ENCODE results near the gene PPCS. TPM values are rescaled to one million over a fixed set of nuclear protein-coding genes. Genes with fewer than 3 reads are reported as not detected.

Gene PPCS
- polyA plus RNA-seq, 3 donors from 2014 or later = 119 to 175 (median 129) TPM

- peak; percentile 10 to 28 (median 15) for DNase-seq
- Mint-ChIP-seq H3K36me3 (no peaks in the 10 kb centered on the region), H3K9me3 (no peaks in the 10 kb centered on the region), H3K27ac (peak overlapping the region in 2 of 6 donors; percentile 3 to 36), H3K4me3 (no peak overlapping the region), H3K27me3 (ENCODE audit: low read depth in 3 of 3) (no peaks in the 10 kb centered on the region), H3K4me1 (peaks cover 0 to under 1% of the 10 kb centered on the region in 2 donors)
Measured at GRCh38 chr1:42430286-42431135, 25.8 kb upstream of the PPCS start.

GRCh38 chr1:42431514-42431913 is 24.8 kb upstream of the PPCS start:
- Mint-ChIP-seq H3K4me3 (no peak overlapping the region), H3K9me3 (no peaks in the 10 kb centered on the region), H3K4me1 (no peaks in the 10 kb centered on the region), H3K27ac (no peak overlapping the region), H3K27me3 (ENCODE audit: low read depth in 3 of 3) (no peaks in the 10 kb centered on the region), H3K36me3 (no peaks in the 10 kb centered on the region)
- DNase-seq = no peak

GRCh38 chr1:42432714-42433113 is 23.6 kb upstream of the PPCS start:
- Mint-ChIP-seq H3K27me3 (ENCODE audit: low read depth in 3 of 3) (peaks cover 0 to 3% (median 0%) of the 10 kb centered on the region in 3 donors), H3K4me1 (no peaks in the 10 kb centered on the region), H3K4me3 (no peak overlapping the region), H3K27ac (no peak overlapping the region), H3K36me3 (peaks cover 0 to 3% (median 0%) of the 10 kb centered on the region in 3 donors), H3K9me3 (no peaks in the 10 kb centered on the region)
- no peak for DNase-seq

GRCh38 chr1:42433369-42433768 is 23.0 kb upstream of the PPCS start:
- Mint-ChIP-seq H3K4me3 (no peak overlapping the region), H3K36me3 (peaks cover 0 to 3% (median 0%) of the 10 kb centered on the region in 3 donors), H3K27ac (no peak overlapping the region), H3K9me3 (no peaks in the 10 kb centered on the region), H3K4me1 (no peaks in the 10 kb centered on the region), H3K27me3 (ENCODE audit: low read depth in 3 of 3) (peaks cover 0 to 3% (median 0%) of the 10 kb centered on the region in 3 donors)
- DNase-seq = no peak

- H3K9me3 Mint-ChIP-seq = no peaks in the 10 kb centered on the region
- H3K4me1 Mint-ChIP-seq = no peaks in the 10 kb centered on the region
- no peak overlapping the region for H3K27ac Mint-ChIP-seq
- no peak overlapping the region for H3K4me3 Mint-ChIP-seq
- peaks cover 0 to 3% (median 0%) of the 10 kb centered on the region in 3 donors for H3K36me3 Mint-ChIP-seq
- peaks cover 0 to 3% (median 2%) of the 10 kb centered on the region in 3 donors for H3K27me3 Mint-ChIP-seq (ENCODE audit: low read depth in 3 of 3)
- no peak for DNase-seq
Measured at GRCh38 chr1:42434340-42434739, 22.0 kb upstream of the PPCS start.

GRCh38 chr1:42439940-42440339 is 16.4 kb upstream of the PPCS start:
- no peaks in the 10 kb centered on the region for H3K9me3 Mint-ChIP-seq
- no peak for DNase-seq
- no peak overlapping the region for H3K27ac Mint-ChIP-seq

GRCh38 chr1:42442662-42443061 is 13.7 kb upstream of the PPCS start:
- H3K4me3 Mint-ChIP-seq = no peak overlapping the region
- H3K4me1 Mint-ChIP-seq = no peaks in the 10 kb centered on the region
- H3K9me3 Mint-ChIP-seq = no peaks in the 10 kb centered on the region
- H3K36me3 Mint-ChIP-seq = no peaks in the 10 kb centered on the region
- no peak overlapping the region for H3K27ac Mint-ChIP-seq
- no peak for DNase-seq
- peaks cover 0 to 10% (median 2%) of the 10 kb centered on the region in 3 donors for H3K27me3 Mint-ChIP-seq (ENCODE audit: low read depth in 3 of 3)

More at GRCh38 chr1:42439940-42440339, 16.4 kb upstream of the PPCS start:
- Mint-ChIP-seq H3K4me1 (no peaks in the 10 kb centered on the region), H3K4me3 (no peak overlapping the region), H3K36me3 (peaks cover 0 to 3% (median 0%) of the 10 kb centered on the region in 3 donors), H3K27me3 (ENCODE audit: low read depth in 3 of 3) (peaks cover 0 to 3% (median 2%) of the 10 kb centered on the region in 3 donors)

- Mint-ChIP-seq H3K27ac (no peak overlapping the region), H3K4me1 (peaks cover 0 to 2% of the 10 kb centered on the region in 2 donors), H3K9me3 (no peaks in the 10 kb centered on the region), H3K4me3 (no peak overlapping the region), H3K27me3 (ENCODE audit: low read depth in 3 of 3) (peaks cover 4 to 12% (median 4%) of the 10 kb centered on the region in 3 donors), H3K36me3 (no peaks in the 10 kb centered on the region)
- no peak for DNase-seq
Measured at GRCh38 chr1:42449256-42449655, 7.1 kb upstream of the PPCS start.

- Mint-ChIP-seq H3K36me3 (no peaks in the 10 kb centered on the region), H3K4me1 (peaks cover 2 to 4% of the 10 kb centered on the region in 2 donors), H3K4me3 (no peak overlapping the region), H3K9me3 (no peaks in the 10 kb centered on the region), H3K27ac (no peak overlapping the region), H3K27me3 (ENCODE audit: low read depth in 3 of 3) (peaks cover 4 to 12% (median 4%) of the 10 kb centered on the region in 3 donors)
- DNase-seq = no peak
Measured at GRCh38 chr1:42450061-42450460, 6.3 kb upstream of the PPCS start.

- peaks cover 14 to 16% (median 15%) of the 10 kb centered on the region in 3 donors for H3K27me3 Mint-ChIP-seq (ENCODE audit: low read depth in 3 of 3)
- H3K27ac Mint-ChIP-seq = peak overlapping the region in 2 of 6 donors; percentile 13 to 68
- peaks cover 5 to 11% (median 8%) of the 10 kb centered on the region in 3 donors for H3K36me3 Mint-ChIP-seq
- peaks cover 0 to 2% (median 0%) of the 10 kb centered on the region in 6 donors for H3K9me3 Mint-ChIP-seq
- H3K4me1 Mint-ChIP-seq = peaks cover 27 to 29% of the 10 kb centered on the region in 2 donors
- no peak for DNase-seq
- H3K4me3 Mint-ChIP-seq = peak overlapping the region in 2 of 5 donors; percentile 15 to 39
Measured at GRCh38 chr1:42453386-42453785, 3.0 kb upstream of the PPCS start.

GRCh38 chr1:42454403-42454802 is 1.9 kb upstream of the PPCS start:
- H3K27me3 Mint-ChIP-seq (ENCODE audit: low read depth in 3 of 3) = peaks cover 14 to 16% (median 15%) of the 10 kb centered on the region in 3 donors
- DNase-seq = no peak
- H3K4me1 Mint-ChIP-seq = peaks cover 27 to 35% of the 10 kb centered on the region in 2 donors
- H3K4me3 Mint-ChIP-seq = peak overlapping the region; percentile 3 to 93 (median 60)
- peaks cover 0 to 2% (median 0%) of the 10 kb centered on the region in 6 donors for H3K9me3 Mint-ChIP-seq
- peak overlapping the region in 5 of 6 donors; percentile 13 to 99 (median 37) for H3K27ac Mint-ChIP-seq
- peaks cover 6 to 14% (median 10%) of the 10 kb centered on the region in 3 donors for H3K36me3 Mint-ChIP-seq

- H3K4me3 Mint-ChIP-seq = peak overlapping the region; percentile 88 to 99 (median 93)
- peaks cover 13 to 16% (median 14%) of the 10 kb centered on the region in 3 donors for H3K27me3 Mint-ChIP-seq (ENCODE audit: low read depth in 3 of 3)
- no peak for DNase-seq
- peaks cover 29 to 45% of the 10 kb centered on the region in 2 donors for H3K4me1 Mint-ChIP-seq
- peaks cover 22 to 23% (median 23%) of the 10 kb centered on the region in 3 donors for H3K36me3 Mint-ChIP-seq
- H3K27ac Mint-ChIP-seq = peak overlapping the region; percentile 95 to 100 (median 99)
- peaks cover 0 to 2% (median 0%) of the 10 kb centered on the region in 6 donors for H3K9me3 Mint-ChIP-seq
Measured at GRCh38 chr1:42456754-42457089, 379 bp downstream of the PPCS start.

GRCh38 chr1:42461196-42461595 is 4.9 kb downstream of the PPCS start:
- Mint-ChIP-seq H3K36me3 (peaks cover 22 to 30% (median 23%) of the 10 kb centered on the region in 3 donors), H3K9me3 (peaks cover 0 to under 1% (median 0%) of the 10 kb centered on the region in 6 donors), H3K4me3 (peak overlapping the region in 1 of 5 donors; percentile 18), H3K27me3 (ENCODE audit: low read depth in 3 of 3) (peaks cover 16 to 21% (median 19%) of the 10 kb centered on the region in 3 donors), H3K27ac (peak overlapping the region in 5 of 6 donors; percentile 65 to 97 (median 83)), H3K4me1 (peaks cover 39 to 56% of the 10 kb centered on the region in 2 donors)
- DNase-seq = no peak
